RPMI7951 (cell line): ENCODE results near the gene ZNF587B. TPM values are rescaled to one million over a fixed set of nuclear protein-coding genes. Genes with fewer than 3 reads are reported as not detected.
"Not testable (repeated sequence)": the region's sequence is repeated elsewhere in the genome, so short reads cannot be mapped to it uniquely, and the experiment has no call there.

Experiments used
- DNase-seq: peaks from one replicate; pipeline ENCODE4 v3.0.0-alpha.2; 2012; ENCODE audit warnings: low read depth
- total RNA-seq: library from RNA; depleted of rRNA; stranded (reverse); fragments of >200 nt; shearing (Covaris generic); gene quantifications from 2 replicates; pipeline ENCODE4 v1.2.3, GENCODE V29; 2014

Gene ZNF587B
- total RNA-seq, 1 experiment from 2014 or later, result 3.1 TPM

- DNase-seq, result no peak
These were observed 11.7 kb upstream of the ZNF587B start for GRCh38 chr19:57818378-57818777.

DNA sequence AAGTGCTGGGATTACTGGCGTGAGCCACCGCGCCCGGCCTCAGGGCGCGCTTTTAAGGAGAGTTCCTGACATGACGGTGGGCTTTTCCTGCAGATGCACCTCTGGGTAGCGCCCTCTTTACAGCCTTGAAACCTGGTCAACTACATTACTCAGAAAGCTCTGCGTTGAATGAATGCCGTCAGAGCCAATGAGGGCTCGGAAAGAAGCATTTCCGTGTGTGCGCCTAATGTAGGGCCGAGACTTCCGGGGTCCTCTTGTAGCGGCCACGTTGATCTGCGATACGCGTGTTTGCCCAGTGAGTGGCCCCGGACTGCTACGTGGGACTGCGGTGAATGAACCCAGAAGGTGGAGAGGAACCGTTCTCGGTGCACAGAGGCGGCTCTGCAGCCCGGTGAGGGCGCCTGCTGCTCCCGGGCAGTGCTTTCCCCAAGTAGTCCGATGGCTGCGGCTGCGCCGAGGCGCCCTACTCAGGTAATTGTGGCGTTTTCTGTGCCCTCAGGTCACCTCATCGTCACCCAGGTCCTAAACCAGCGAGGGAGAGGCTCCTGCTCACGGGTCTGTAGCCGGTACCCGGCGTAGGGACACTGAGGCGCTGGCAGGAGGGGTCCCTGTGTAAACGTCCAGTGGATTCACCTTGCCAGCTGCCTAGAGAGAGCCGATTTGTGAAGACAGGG, 10.5 kb upstream of the ZNF587B start:
- peak; percentile 94 for DNase-seq

- DNase-seq, result no peak
These were observed 9.5 kb upstream of the ZNF587B start for GRCh38 chr19:57820599-57820998.

- not testable (repeated sequence) for DNase-seq
These were observed 9.0 kb upstream of the ZNF587B start for GRCh38 chr19:57821095-57821494.

DNA sequence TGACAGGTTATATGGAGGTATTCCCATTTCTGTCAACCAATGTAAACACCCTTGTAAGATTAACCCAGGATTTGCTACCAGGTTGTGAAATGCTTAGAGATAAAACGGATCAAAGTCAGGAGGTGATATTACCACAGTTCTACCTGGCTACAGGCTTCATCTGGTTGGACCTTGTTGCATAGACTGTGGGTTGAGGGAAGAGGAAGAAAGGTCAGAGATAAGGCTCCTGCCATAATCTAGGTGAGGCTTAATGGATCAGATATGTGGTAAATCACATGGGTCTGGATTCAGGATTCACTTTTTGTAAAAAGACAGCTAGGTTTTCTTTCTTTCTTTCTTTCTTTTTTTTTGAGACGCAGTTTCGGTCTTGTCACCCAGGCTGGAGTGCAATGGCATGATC, 8.6 kb upstream of the ZNF587B start:
- not testable (repeated sequence) for DNase-seq

DNA sequence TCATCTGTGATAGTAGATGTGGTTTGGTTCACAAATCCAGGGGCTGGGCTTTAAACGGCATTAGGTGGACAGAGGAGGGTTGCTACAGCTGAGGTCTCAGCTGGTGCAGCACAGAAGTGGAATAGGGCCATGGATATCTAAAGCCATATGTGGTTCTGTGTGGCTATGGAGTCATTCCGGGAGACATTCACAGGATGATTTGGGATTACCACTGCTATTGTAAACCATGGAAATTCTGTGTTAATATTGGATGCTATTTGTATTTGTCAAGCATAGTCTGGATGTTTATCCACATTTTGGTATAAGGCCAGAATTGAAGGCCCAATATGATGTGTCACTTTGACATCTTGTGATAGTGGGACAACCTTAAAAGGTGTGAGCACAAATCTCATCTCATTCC, 6.9 kb upstream of the ZNF587B start:
- DNase-seq, result not testable (repeated sequence)

- not testable (repeated sequence) for DNase-seq
These were observed 6.5 kb upstream of the ZNF587B start for GRCh38 chr19:57823608-57824007.

- DNase-seq, result no peak
These were observed 4.6 kb upstream of the ZNF587B start for GRCh38 chr19:57825511-57825910.

DNA sequence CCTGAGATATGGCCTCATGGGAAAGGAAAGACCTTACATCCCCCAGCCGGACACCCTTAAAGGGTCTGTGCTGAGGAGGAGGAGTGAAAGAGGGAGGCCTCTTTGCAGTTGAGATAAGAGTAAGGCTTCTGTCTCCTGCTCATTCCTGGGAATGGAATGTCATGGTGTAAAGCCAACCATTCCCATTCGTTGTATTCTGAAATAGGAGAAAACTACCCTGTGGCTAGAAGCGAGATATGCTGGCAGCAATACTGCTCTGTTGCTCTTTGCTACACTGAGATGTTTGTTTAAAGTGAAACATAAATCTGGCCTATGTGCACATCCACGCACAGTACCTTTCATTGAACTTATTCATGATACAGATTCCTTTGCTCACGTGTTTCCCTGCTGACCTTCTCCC, 783 bp upstream of the ZNF587B start:
- DNase-seq, result no peak

GRCh38 chr19:57836991-57837390, 6.9 kb downstream of the ZNF587B start:
- DNase-seq, result not testable (repeated sequence)

- DNase-seq, result not testable (repeated sequence)
These were observed 8.6 kb downstream of the ZNF587B start for GRCh38 chr19:57838622-57839191.

GRCh38 chr19:57841122-57841763, 11.1 kb downstream of the ZNF587B start:
- DNase-seq, result no peak

GRCh38 chr19:57847164-57847563, 17.1 kb downstream of the ZNF587B start:
- not testable (repeated sequence) for DNase-seq

DNA sequence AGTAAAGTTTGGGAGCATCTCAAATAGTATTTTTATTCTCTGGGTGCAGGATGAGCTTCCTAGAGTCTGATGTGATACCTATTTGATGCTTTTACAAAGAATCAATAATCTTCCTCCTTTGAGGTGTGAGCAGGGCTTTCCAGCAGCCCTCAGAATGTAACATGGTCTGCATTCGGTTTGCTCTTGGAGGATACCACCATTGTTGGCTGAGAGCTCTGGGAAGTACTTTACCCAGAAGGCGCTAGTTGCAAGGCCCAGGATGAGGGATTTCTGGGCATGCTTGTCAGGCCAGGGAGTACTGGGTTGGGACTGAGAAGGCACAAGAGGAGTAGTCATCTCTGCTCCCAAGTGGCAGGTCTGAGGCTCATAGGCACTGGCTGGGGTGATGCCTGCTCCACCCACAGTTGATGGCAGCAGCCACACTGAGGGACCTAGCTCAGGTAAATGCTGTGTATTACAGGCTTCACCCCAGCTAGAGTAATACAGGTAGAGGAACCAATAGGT, 19.1 kb downstream of the ZNF587B start:
- DNase-seq, result not testable (repeated sequence)

- peak; percentile 86 for DNase-seq
These were observed 19.8 kb downstream of the ZNF587B start, which contains the start of gene ZNF587 for GRCh38 chr19:57849666-57850473. TSS of gene ZNF587 (plus strand) at chr19:57849859. CDS start at chr19:57850039, 180 bp downstream.

- peak; percentile 57 for DNase-seq
These were observed 20.5 kb downstream of the ZNF587B start for GRCh38 chr19:57850553-57851017.

DNA sequence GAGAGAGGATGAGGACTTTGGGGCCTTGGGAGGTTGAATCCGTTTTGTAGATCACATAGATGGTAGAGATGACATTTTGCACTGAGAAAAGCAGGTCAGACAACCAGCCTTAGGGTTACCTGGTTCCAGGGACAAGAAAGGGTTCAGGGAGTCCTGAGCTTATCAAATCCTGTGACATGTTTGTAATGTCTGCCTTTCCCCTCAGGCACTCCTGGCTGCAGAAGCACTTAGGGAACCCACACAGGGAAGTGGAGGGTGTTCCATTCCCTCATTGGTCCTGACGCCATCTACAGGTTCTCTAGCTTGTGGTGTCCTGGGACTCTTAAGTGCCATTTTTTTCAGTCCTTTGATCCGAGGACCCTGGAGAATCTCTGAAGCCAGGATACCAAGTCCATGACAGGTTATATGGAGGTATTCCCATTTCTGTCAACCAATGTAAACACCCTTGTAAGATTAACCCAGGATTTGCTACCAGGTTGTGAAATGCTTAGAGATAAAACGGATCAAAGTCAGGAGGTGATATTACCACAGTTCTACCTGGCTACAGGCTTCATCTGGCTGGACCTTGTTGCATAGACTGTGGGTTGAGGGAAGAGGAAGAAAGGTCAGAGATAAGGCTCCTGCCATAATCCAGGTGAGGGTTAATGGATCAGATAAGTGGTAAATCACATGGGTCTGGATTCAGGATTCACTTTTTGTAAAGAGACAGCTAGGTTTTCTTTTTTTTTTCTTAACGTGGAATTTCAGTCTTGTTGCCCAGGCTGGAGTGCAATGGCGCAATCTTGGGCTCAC, 21.9 kb downstream of the ZNF587B start:
- DNase-seq, result not testable (repeated sequence)

GRCh38 chr19:57854117-57854516, 24.0 kb downstream of the ZNF587B start:
- not testable (repeated sequence) for DNase-seq

DNA sequence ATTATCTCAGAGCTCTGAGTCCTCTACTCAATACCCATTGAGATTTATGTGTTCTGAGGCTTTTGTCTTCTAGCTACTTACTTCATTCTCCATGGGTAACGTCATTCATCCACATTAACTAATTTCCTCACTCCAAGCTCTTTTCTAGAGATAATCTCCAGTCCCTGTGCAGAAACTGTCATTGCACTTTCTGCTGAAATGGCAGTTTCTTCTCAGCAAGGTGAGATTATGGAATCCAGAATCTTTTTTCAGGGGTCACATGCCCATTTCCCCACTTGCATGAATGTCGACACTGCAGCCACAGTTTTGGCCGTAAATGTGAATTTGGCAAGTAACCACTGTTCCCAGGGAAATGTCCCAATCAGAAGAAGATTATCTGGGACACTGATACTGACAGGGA, 32.3 kb downstream of the ZNF587B start:
- not testable (repeated sequence) for DNase-seq

DNA sequence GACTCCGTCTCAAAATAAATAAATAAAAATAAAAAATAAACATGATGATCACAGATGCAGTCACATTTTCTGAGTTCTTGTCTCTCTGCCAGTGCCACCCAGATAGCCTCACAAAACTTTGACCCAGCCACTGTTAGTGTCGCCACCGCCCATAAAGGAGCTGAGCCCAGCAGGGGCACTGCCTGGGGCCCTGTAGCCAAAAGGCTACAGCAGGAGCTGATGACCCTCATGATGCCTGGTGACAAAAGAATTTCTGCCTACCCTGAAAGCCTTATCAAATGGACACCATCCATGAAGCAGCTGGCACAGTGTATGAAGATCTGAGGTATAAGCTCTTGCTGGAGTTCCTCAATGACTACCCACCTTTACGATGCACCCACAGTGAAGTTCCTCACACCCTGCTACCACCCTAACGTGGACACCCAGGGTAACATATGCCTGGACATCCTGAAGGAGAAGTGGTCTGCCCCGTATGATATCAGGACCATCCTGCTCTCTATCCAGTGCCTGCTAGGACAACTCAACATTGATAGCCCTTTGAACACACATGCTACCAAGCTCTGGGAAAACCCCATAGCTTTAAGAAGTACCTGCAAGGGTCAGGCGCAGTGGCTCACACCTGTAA, 37.9 kb downstream of the ZNF587B start:
- DNase-seq, result no peak
